Caco-2 (cell line): ENCODE data around the gene RINL. TPM values are rescaled to one million over a fixed set of nuclear protein-coding genes. Genes with fewer than 3 reads are reported as not detected.

Experiments used
- BruUV-seq: library from RNA; stranded (reverse); fragments of 400-500 nt; replicated peaks from 2 replicates; lab custom pipeline; 2021; lab: Mats Ljungman, UMichigan
- CTCF ChIA-PET: fragments of 300-600 bp; sonication (Branson Sonifier 250); formaldehyde crosslinking; loops from one replicate; lab custom pipeline; 2022; ENCODE audit warnings: antibody characterized with exemption; lab: Charles Lee
- POLR2A ChIA-PET: fragments of 300-600 bp; sonication (Branson Sonifier 250); formaldehyde crosslinking; loops from one replicate; lab custom pipeline; 2022; ENCODE audit warnings: antibody characterized with exemption; lab: Charles Lee
- DNase-seq, 2 experiments: peaks; one replicate each; pipeline versions ENCODE4 v3.0.0 to v3.0.0-alpha.2; 2020 to 2022
- H3K27me3 ChIP-seq: replicated peaks from 2 replicates; pipeline ENCODE4 v1.6.0; 2011; ENCODE audit warnings: low read length; ENCODE audit not compliant: control insufficient read depth, insufficient read depth
- H3K36me3 ChIP-seq: 2 replicates; pipeline ENCODE4 v1.5.1; 2011; ENCODE audit warnings: low read length; ENCODE audit not compliant: control insufficient read depth, insufficient read depth
- H3K4me1 ChIP-seq: fragments of 250-450 bp; sonication (Bioruptor Pico); 2 replicates; pipeline ENCODE4 v1.5.1; 2020; ENCODE audit warnings: mild to moderate bottlenecking
- H3K4me3 ChIP-seq: 2 replicates; pipeline ENCODE4 v1.5.1; 2011; ENCODE audit warnings: low read depth, mild to moderate bottlenecking, control low read depth, low read length
- H3K9me3 ChIP-seq: fragments of 250-450 bp; sonication (Bioruptor Pico); 2 replicates; pipeline ENCODE4 v1.5.1; 2020; ENCODE audit warnings: mild to moderate bottlenecking, moderate library complexity
- H3K27ac Mint-ChIP-seq: one replicate; pipeline ENCODE4 v1.8.0; 2022; ENCODE audit warnings: mixed read lengths; ENCODE audit not compliant: unreplicated experiment
- H3K27me3 Mint-ChIP-seq: one replicate; pipeline ENCODE4 v1.8.0; 2022; ENCODE audit warnings: mixed read lengths; ENCODE audit not compliant: insufficient read depth, unreplicated experiment
- H3K36me3 Mint-ChIP-seq: one replicate; pipeline ENCODE4 v1.8.0; 2022; ENCODE audit warnings: mild to moderate bottlenecking, mixed read lengths; ENCODE audit not compliant: insufficient read depth, unreplicated experiment
- H3K4me1 Mint-ChIP-seq: one replicate; pipeline ENCODE4 v1.8.0; 2022; ENCODE audit warnings: low read depth, mixed read lengths; ENCODE audit not compliant: unreplicated experiment
- H3K4me3 Mint-ChIP-seq: one replicate; pipeline ENCODE4 v1.8.0; 2022; ENCODE audit warnings: mild to moderate bottlenecking, moderate library complexity, mixed read lengths; ENCODE audit not compliant: unreplicated experiment
- H3K9me3 Mint-ChIP-seq: one replicate; pipeline ENCODE4 v1.8.0; 2022; ENCODE audit warnings: mixed read lengths; ENCODE audit not compliant: unreplicated experiment
- CTCF ChIP-seq, 2 experiments: fragments of 200-600 bp in 1 of 2; IDR thresholded peaks; 1 replicate in 1 of 2; 2 replicates in 1 of 2; pipeline versions ENCODE4 v1.5.1 to v1.8.0; 2011 to 2022; ENCODE audit warnings: antibody characterized with exemption in 1 of 2, control low read depth in 1 of 2, inconsistent platforms in 1 of 2, low read depth in 1 of 2, low read length in 1 of 2, mild to moderate bottlenecking in 1 of 2, moderate library complexity in 1 of 2; ENCODE audit not compliant: insufficient read depth in 1 of 2, severe bottlenecking in 1 of 2, unreplicated experiment in 1 of 2
- intact Hi-C: fragments of 100-400 bp; cut with micrococcal nuclease; formaldehyde crosslinking; loops from one replicate; pipeline ENCODE4 v1.10.0; 2022; ENCODE audit not compliant: unreplicated experiment
- total RNA-seq: library from RNA; stranded (reverse); gene quantifications from 2 replicates; pipeline ENCODE4 v1.2.3, GENCODE V29; 2022

The RINL gene
- total RNA-seq, 1 experiment from 2014 or later, result 1.9 TPM

DNA sequence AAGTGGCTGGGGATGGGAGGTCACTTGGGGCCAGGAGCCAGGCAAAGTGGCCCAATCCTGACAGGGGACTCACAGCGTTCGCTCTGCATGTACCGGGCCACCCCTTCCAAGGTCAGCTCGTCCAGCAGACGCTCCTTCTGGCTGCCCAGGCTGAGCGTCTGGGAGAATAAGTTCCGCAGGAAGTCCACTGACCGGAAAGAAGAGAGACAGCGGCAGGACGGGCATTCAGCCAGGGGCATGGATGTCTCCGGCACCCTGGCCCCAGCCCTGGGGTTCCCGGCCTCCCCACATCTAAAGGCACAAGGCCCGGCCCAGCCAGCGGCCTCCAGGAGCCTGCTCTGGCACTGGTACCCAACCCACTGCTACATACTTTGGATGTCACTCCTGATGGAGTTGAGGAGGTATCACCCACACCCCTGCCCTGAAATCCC is 15.3 kb upstream of the RINL start:
- TF ChIP-seq CTCF (IDR thresholded peaks at IDR 0.05; ENCODE audit: insufficient read depth in 1 of 2, low read depth in 1 of 2, low read length in 1 of 2, severe bottlenecking in 1 of 2, unreplicated experiment in 1 of 2), result no peak
- BruUV-seq, result no TSS peak
- intact Hi-C loops, result no loop called here

DNA sequence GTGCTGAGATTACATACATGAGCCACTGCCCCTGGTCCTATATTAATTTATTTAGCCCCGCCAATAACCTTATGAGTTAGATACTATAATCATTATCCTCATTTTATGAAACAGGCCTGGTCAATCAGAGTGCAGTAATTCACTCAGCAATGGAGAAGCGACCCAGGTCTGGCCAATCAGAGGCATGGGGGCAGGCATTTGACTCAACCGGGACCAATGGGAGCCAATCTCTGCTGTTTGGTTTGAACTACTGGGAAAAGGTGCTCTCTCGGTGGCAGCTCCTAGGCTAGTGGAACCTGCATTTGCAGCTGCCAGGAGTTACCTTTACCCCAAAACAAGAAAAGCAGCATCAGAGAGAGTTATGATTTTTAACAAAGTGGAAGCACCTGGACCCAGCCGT is 14.8 kb upstream of the RINL start:
- POLR2A ChIA-PET, result no interaction called here
- H3K36me3 ChIP-seq, result peaks cover 2% of the 10 kb centered on the region
- intact Hi-C loops, result no loop called here
- CTCF ChIA-PET, result interaction anchor here (0.7 kb wide), 1 partner anchor 38 kb away, joined by 3 read pairs; the partner anchor contains the start of genes MRPS12 and SARS2
- Mint-ChIP-seq H3K9me3 (no peaks in the 10 kb centered on the region), H3K4me3 (no peak overlapping the region), H3K4me1 (no peaks in the 10 kb centered on the region), H3K36me3 (peaks cover 11% of the 10 kb centered on the region), H3K27me3 (no peaks in the 10 kb centered on the region), H3K27ac (no peak overlapping the region)
- H3K4me3 ChIP-seq, result no peak overlapping the region
- BruUV-seq, result no TSS peak
- TF ChIP-seq CTCF (IDR thresholded peaks at IDR 0.05; ENCODE audit: insufficient read depth in 1 of 2, low read depth in 1 of 2, low read length in 1 of 2, severe bottlenecking in 1 of 2, unreplicated experiment in 1 of 2), result no peak
- no peaks in the 10 kb centered on the region for H3K9me3 ChIP-seq
- no peaks in the 10 kb centered on the region for H3K4me1 ChIP-seq
- H3K27me3 ChIP-seq, result no peaks in the 10 kb centered on the region
- no peak for DNase-seq

More for the DNA sequence above, 15.3 kb upstream of the RINL start:
- peaks cover 2% of the 10 kb centered on the region for H3K36me3 ChIP-seq
- H3K27me3 Mint-ChIP-seq, result no peaks in the 10 kb centered on the region
- no peaks in the 10 kb centered on the region for H3K9me3 ChIP-seq
- 0 out of 2 replicates have a peak, but pooled peaks cover 2% of the 10 kb centered on the region for H3K4me1 ChIP-seq
- ChIA-PET CTCF (interaction anchor here (0.7 kb wide), 1 partner anchor 37 kb away, joined by 3 read pairs; the partner anchor contains the start of genes MRPS12 and SARS2), POLR2A (no interaction called here)
- no peak overlapping the region for H3K4me3 ChIP-seq
- DNase-seq, result no peak
- H3K27ac Mint-ChIP-seq, result no peak overlapping the region
- H3K27me3 ChIP-seq, result no peaks in the 10 kb centered on the region
- peaks cover 3% of the 10 kb centered on the region for H3K4me1 Mint-ChIP-seq
- H3K36me3 Mint-ChIP-seq, result peaks cover 11% of the 10 kb centered on the region
- no peak overlapping the region for H3K4me3 Mint-ChIP-seq
- no peaks in the 10 kb centered on the region for H3K9me3 Mint-ChIP-seq

- no peaks in the 10 kb centered on the region for H3K27me3 Mint-ChIP-seq
- H3K4me1 Mint-ChIP-seq, result no peaks in the 10 kb centered on the region
- no peak for TF ChIP-seq CTCF (IDR thresholded peaks at IDR 0.05; ENCODE audit: insufficient read depth in 1 of 2, low read depth in 1 of 2, low read length in 1 of 2, severe bottlenecking in 1 of 2, unreplicated experiment in 1 of 2)
- no peaks in the 10 kb centered on the region for H3K9me3 ChIP-seq
- no peak overlapping the region for H3K4me3 Mint-ChIP-seq
- H3K27ac Mint-ChIP-seq, result no peak overlapping the region
- intact Hi-C loops, result no loop called here
- peaks cover 6% of the 10 kb centered on the region; the same call in 1 of the 2 replicates for H3K4me1 ChIP-seq
- BruUV-seq, result no TSS peak
- ChIA-PET CTCF (no interaction called here), POLR2A (no interaction called here)
- no peaks in the 10 kb centered on the region for H3K9me3 Mint-ChIP-seq
- H3K36me3 Mint-ChIP-seq, result peaks cover 5% of the 10 kb centered on the region
- no peak for DNase-seq
- H3K36me3 ChIP-seq, result peaks cover 2% of the 10 kb centered on the region
- no peak overlapping the region for H3K4me3 ChIP-seq
- H3K27me3 ChIP-seq, result no peaks in the 10 kb centered on the region
Measured at GRCh38 chr19:38891771-38892170, 13.7 kb upstream of the RINL start.
